A549 (cell line): ENCODE data around the gene BEND6. TPM values are rescaled to one million over a fixed set of nuclear protein-coding genes. Genes with fewer than 3 reads are reported as not detected.

Experiments used
- ATAC-seq, 2 experiments: fragments of 200-7000 bp in 1 of 2; fragments of >200 bp in 1 of 2; cut with Nextera tagmentation in 1 of 2; cut with Tn5 transposase in 1 of 2; 3 replicates each; pipeline versions ENCODE4 v1.8.0 to v1.9.1; 2018 to 2020; ENCODE audit warnings: mild to moderate bottlenecking in 1 of 2, moderate library complexity in 1 of 2
- CTCF ChIA-PET: fragments of 300-600 bp; sonication (Branson Sonifier 250); formaldehyde crosslinking; extraction: SDS; loops from one replicate; lab custom pipeline; 2021; ENCODE audit warnings: antibody characterized with exemption, inconsistent platforms; lab: Yijun Ruan, JAX
- POLR2A ChIA-PET: fragments of 350-600 bp; formaldehyde crosslinking; extraction: SDS; loops from one replicate; lab custom pipeline; 2021; ENCODE audit warnings: antibody characterized with exemption, inconsistent platforms; lab: Yijun Ruan, JAX
- DNase-seq, 2 experiments: peaks; one replicate each; pipeline versions ENCODE4 v3.0.0 to v3.0.0-alpha.2; 2011 to 2016; ENCODE audit warnings: low read depth in 1 of 2, low spot score in 1 of 2
- FAIRE-seq: peaks from 2 replicates; lab custom pipeline; 2011; peaks lifted over from hg19 to GRCh38; lab: Jason Lieb, UNC
- H3K27ac ChIP-seq, 2 experiments: fragments of >200 bp; sonication (Bioruptor Twin); formaldehyde crosslinking; 3 replicates each; pipeline ENCODE4 v1.5.1; 2016 to 2017
- H3K4me1 ChIP-seq: fragments of >200 bp; sonication (Bioruptor Twin); formaldehyde crosslinking; 3 replicates; pipeline ENCODE4 v1.6.1; 2016
- H3K4me2 ChIP-seq: fragments of >200 bp; sonication (Bioruptor Twin); formaldehyde crosslinking; 3 replicates; pipeline ENCODE4 v1.6.1; 2016
- H3K4me3 ChIP-seq: fragments of >200 bp; sonication (Bioruptor Twin); formaldehyde crosslinking; 3 replicates; pipeline ENCODE4 v1.5.1; 2016
- H3K9me3 ChIP-seq: fragments of >200 bp; sonication (Bioruptor Twin); formaldehyde crosslinking; 3 replicates; pipeline ENCODE4 v1.6.1; 2016
- CBX2 ChIP-seq: fragments of 200-600 bp; sonication (generic); IDR thresholded peaks from 2 replicates; pipeline ENCODE4 v1.6.1; 2016; ENCODE audit warnings: low read depth, mild to moderate bottlenecking, borderline replicate concordance
- CBX8 ChIP-seq: fragments of 200-600 bp; sonication (generic); IDR thresholded peaks from 2 replicates; pipeline ENCODE4 v1.6.1; 2016
- CEBPB ChIP-seq, 2 experiments: fragments of >200 bp in 1 of 2; sonication (Bioruptor Twin) in 1 of 2; formaldehyde crosslinking in 1 of 2; IDR thresholded peaks; 2 replicates each; pipeline ENCODE4 v1.6.1; 2012 to 2016
- CHD2 ChIP-seq: fragments of 150-350 bp; IDR thresholded peaks from 2 replicates; pipeline ENCODE4 v1.6.1; 2014; ENCODE audit warnings: low read length; ENCODE audit not compliant: partially characterized antibody
- CTCF ChIP-seq: fragments of >200 bp; sonication (Bioruptor Twin); formaldehyde crosslinking; IDR thresholded peaks from 3 replicates; pipeline ENCODE4 v1.5.1; 2016
- ELK1 ChIP-seq: fragments of 150-350 bp; IDR thresholded peaks from 2 replicates; pipeline ENCODE4 v1.6.1; 2014; ENCODE audit warnings: low read depth, mild to moderate bottlenecking, low read length
- EP300 ChIP-seq, 2 experiments: fragments of >200 bp; sonication (Bioruptor Twin); formaldehyde crosslinking; IDR thresholded peaks; 2 replicates in 1 of 2; 3 replicates in 1 of 2; pipeline ENCODE4 v1.6.1; 2016 to 2017
- FOSL2 ChIP-seq, 2 experiments: fragments of 450-650 bp in 1 of 2; fragments of >200 bp in 1 of 2; sonication (Bioruptor Twin) in 1 of 2; formaldehyde crosslinking; IDR thresholded peaks; 2 replicates each; pipeline versions ENCODE4 v1.5.0 to v1.6.1; 2016 to 2020; ENCODE audit warnings: mild to moderate bottlenecking in 1 of 2, moderate library complexity in 1 of 2
- HOXB13 ChIP-seq: fragments of 250-450 bp; sonication (Bioruptor Pico); IDR thresholded peaks from 2 replicates; pipeline ENCODE4 v1.5.0; 2020; ENCODE audit warnings: low read depth, mild to moderate bottlenecking, moderate library complexity
- KDM1A ChIP-seq: fragments of 200-600 bp; sonication (generic); IDR thresholded peaks from 2 replicates; pipeline ENCODE4 v1.6.1; 2016; ENCODE audit warnings: low read depth, mild to moderate bottlenecking
- KDM5A ChIP-seq: fragments of 200-600 bp; sonication (generic); IDR thresholded peaks from 2 replicates; pipeline ENCODE4 v1.6.1; 2016; ENCODE audit warnings: antibody characterized with exemption, mild to moderate bottlenecking
- NPAS2 ChIP-seq: fragments of 250-450 bp; sonication (Bioruptor Pico); IDR thresholded peaks from 2 replicates; pipeline ENCODE4 v1.8.0; 2022; ENCODE audit warnings: mild to moderate bottlenecking, moderate library complexity, borderline replicate concordance
- PBX3 ChIP-seq: IDR thresholded peaks from 2 replicates; pipeline ENCODE4 v1.6.1; 2012
- POLR2AphosphoS2 ChIP-seq: conservative IDR thresholded peaks from 2 replicates; pipeline ENCODE4 v1.6.1; 2012; ENCODE audit warnings: low read length, improper control_type of control experiment, inconsistent platforms
- RAD21 ChIP-seq, 2 experiments: fragments of >200 bp in 1 of 2; sonication (Bioruptor Twin) in 1 of 2; formaldehyde crosslinking in 1 of 2; IDR thresholded peaks in 1 of 2; conservative IDR thresholded peaks in 1 of 2; 2 replicates in 1 of 2; 3 replicates in 1 of 2; pipeline ENCODE4 v1.6.1; 2012 to 2018; ENCODE audit warnings: inconsistent platforms in 1 of 2
- RNF2 ChIP-seq: fragments of 200-600 bp; sonication (generic); IDR thresholded peaks from 2 replicates; pipeline ENCODE4 v1.6.1; 2016; ENCODE audit warnings: low read depth, mild to moderate bottlenecking, antibody characterized with exemption, moderate library complexity, borderline replicate concordance
- WGBS: methylation state at CpG from one replicate; pipeline ENCODE4 v1.1.6; 2017; ENCODE audit errors: missing lambda C conversion rate; 5-methylcytosine and 5-hydroxymethylcytosine counted together
- polyA plus RNA-seq, 4 experiments: library from polyadenylated mRNA; depleted of rRNA in 3 of 4; stranded (reverse); fragments of >200 nt; fragmentation: RNase III in 1 of 4; extraction: RNeasy Plus Mini Kit Qiagen cat#74134 plus additional on column Dnase treatment in 1 of 4; gene quantifications; 2 replicates in 3 of 4; 3 replicates in 1 of 4; pipeline ENCODE4 v1.2.3, GENCODE V29; 2011 to 2017

The BEND6 gene
- polyA plus RNA-seq, 2 of the 4 experiments (the other 2 are of a cell fraction), result 2.1 to 2.9 TPM

- FAIRE-seq (no peak), DNase-seq (no peak), ATAC-seq (no peak)
- CTCF ChIA-PET, result no interaction called here
- Histone ChIP-seq H3K4me2 (no peak overlapping the region), H3K4me1 (no peaks in the 10 kb centered on the region), H3K9me3 (no peaks in the 10 kb centered on the region), H3K4me3 (no peak overlapping the region), H3K27ac (no peak overlapping the region)
- no peak for TF ChIP-seq CHD2
- no peak for TF ChIP-seq KDM1A
- TF ChIP-seq PBX3, result no peak
- TF ChIP-seq RNF2, result no peak
- no peak for TF ChIP-seq EP300 (IDR thresholded peaks at IDR 0.05)
- 53% methylated on average over 3 of the region's 3 CpGs for WGBS
- POLR2A ChIA-PET, result no interaction called here
Measured at GRCh38 chr6:57027301-57027700, 72.4 kb downstream of the BEND6 start.

- DNase-seq, result no peak
- Histone ChIP-seq H3K4me3 (no peak overlapping the region), H3K27ac (no peak overlapping the region), H3K4me2 (no peak overlapping the region), H3K4me1 (no peaks in the 10 kb centered on the region), H3K9me3 (no peaks in the 10 kb centered on the region)
- ChIA-PET CTCF (no interaction called here), POLR2A (no interaction called here)
- FAIRE-seq, result no peak
- WGBS, result 91% methylated on average over 9 of the region's 9 CpGs
- ATAC-seq, result no peak
- TF ChIP-seq FOSL2 (IDR thresholded peaks at IDR 0.05) (no peak), FOSL2 (CRISPR knock-in tag; IDR thresholded peaks at IDR 0.05) (no peak), KDM5A (no peak), CBX2 (no peak), NPAS2 (no peak), RNF2 (no peak), CTCF (no peak), RAD21 (conservative IDR thresholded peaks at IDR 0.05 in 1 of 2, IDR thresholded peaks at IDR 0.05 in 1 of 2) (no peak), HOXB13 (no peak), CBX8 (no peak)
Measured at GRCh38 chr6:57029213-57029612, 74.3 kb downstream of the BEND6 start.

GRCh38 chr6:57033228-57033627 is 78.3 kb downstream of the BEND6 start:
- FAIRE-seq, result no peak
- ChIA-PET CTCF (no interaction called here), POLR2A (no interaction called here)
- no peaks in the 10 kb centered on the region for H3K9me3 ChIP-seq
- H3K27ac ChIP-seq, result no peak overlapping the region
- DNase-seq, result no peak
- no peak for TF ChIP-seq PBX3
- no peak for TF ChIP-seq CBX8
- no peak for TF ChIP-seq POLR2AphosphoS2
- TF ChIP-seq CEBPB (IDR thresholded peaks at IDR 0.05), result no peak
- no peak for TF ChIP-seq RNF2
- TF ChIP-seq ELK1, result no peak
- 90% methylated on average over 3 of the region's 3 CpGs for WGBS
- H3K4me2 ChIP-seq, result no peak overlapping the region
- no peak overlapping the region for H3K4me3 ChIP-seq
- no peak for ATAC-seq
- no peaks in the 10 kb centered on the region for H3K4me1 ChIP-seq
